ENCODE results near the gene POLH.

- TF ChIP-seq TAF1 (IDR thresholded peaks at IDR 0.05; ENCODE audit: low read depth, low read length), result no peak
- no peak for TF ChIP-seq POLR2AphosphoS5 (IDR thresholded peaks at IDR 0.05; ENCODE audit: low read depth, low read length)
- TF ChIP-seq POLR2A (IDR thresholded peaks at IDR 0.05; ENCODE audit: low read depth, low read length), result no peak
- no peak for TF ChIP-seq PAX5 (IDR thresholded peaks at IDR 0.05; ENCODE audit: insufficient read depth, low read length, severe bottlenecking)
- no peak; the same call in 1 of the 2 replicates for TF ChIP-seq POU2F2 (IDR thresholded peaks at IDR 0.05; ENCODE audit: low read depth, low read length)
These were observed 60.3 kb downstream of the POLH start for GRCh38 chr6:43636308-43636659.

Data from GM12891 (cell line).